ENCODE results near the gene UBE3D.
"Not testable (repeated sequence)": the region's sequence is repeated elsewhere in the genome, so short reads cannot be mapped to it uniquely, and the experiment has no call there.

UBE3D gene

GRCh38 chr6:83051377-83052172, 14.1 kb downstream of the UBE3D start:
- no peak for DNase-seq

- DNase-seq, result no peak
These were observed 18.4 kb downstream of the UBE3D start for GRCh38 chr6:83047065-83047754.

DNA sequence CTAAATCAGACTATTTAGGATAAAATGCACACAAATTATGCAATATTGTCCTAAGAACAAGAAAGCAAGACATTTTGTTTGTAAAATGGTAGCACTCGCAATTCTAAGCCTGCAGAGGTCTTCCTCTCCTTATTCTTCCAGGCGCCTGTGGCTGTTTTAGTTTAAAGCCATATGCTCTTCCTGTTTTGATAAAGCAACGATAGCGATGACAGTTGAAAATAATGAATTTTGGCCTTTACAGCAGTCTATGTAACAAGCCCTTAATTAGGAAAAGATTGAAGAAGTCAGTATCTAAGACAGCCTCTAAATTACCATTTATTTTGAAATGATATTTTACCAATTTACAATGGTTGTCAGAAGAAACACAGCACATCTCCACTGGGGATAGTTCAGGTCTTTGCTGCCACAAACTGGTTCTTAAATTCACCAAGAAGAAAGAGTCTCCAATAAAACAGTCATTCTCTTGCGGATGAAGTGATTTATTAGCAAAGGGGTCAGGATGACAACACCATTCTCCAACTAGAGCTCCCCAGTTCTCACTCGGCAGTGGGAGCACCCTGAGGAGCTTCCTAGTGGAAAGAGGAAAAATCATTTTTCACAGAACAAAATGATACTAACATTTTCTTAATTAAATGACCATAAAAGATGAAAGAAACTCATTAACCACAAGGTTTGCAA, 21.4 kb downstream of the UBE3D start:
- DNase-seq, result no peak

DNA sequence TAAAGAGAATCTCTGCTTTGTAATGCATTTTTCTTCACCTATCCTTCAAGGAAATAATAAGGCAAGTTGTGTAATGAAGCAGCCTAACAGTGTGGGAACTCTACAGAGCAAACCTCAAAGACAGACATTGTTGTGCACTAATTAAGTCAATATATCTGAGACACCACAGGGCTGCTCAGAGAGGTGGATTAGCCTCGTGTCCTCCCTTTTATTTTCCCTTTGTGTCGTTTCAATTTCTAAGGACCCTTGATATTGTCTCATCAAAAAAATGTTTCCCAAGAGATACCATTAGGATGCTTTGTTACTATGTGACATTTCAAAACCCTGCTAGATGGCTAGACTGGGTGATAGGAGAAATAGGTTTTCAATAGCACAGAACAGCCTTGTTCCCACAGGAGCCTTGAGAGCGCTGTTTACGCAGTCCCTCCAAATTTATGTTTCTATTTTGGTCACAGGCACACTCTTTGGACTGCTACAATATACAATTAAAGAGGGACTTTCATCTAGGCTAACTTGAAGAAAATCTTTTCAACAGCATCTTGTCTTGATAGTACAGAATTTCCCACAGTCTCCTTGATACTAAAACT, 23.1 kb downstream of the UBE3D start:
- no peak for DNase-seq

GRCh38 chr6:83038246-83038645, 27.4 kb downstream of the UBE3D start:
- DNase-seq, result no peak

- DNase-seq, result no peak
These were observed 34.0 kb downstream of the UBE3D start for GRCh38 chr6:83031689-83032088.

GRCh38 chr6:83019741-83020140, 45.9 kb downstream of the UBE3D start:
- no peak for DNase-seq

GRCh38 chr6:83011131-83011530, 54.5 kb downstream of the UBE3D start:
- DNase-seq, result not testable (repeated sequence)

DNA sequence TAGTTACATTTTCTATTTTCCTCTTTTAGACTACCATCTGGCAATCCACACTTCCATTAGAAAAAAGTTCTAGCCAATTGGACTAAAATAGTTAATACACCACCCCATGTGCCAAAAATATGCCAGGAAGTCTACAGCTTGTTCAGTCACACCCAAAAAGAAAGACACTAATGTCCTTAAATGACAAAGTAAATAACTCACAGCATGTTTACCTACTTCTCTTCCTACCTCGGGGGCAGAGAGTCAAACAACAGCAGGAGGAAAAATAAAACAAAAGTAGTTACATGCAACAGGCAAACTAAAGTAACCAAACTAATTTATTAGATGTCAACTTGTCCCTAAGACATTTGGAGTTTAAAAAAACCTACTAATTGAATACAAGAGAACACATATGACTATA, 57.0 kb downstream of the UBE3D start:
- DNase-seq, result no peak

DNA sequence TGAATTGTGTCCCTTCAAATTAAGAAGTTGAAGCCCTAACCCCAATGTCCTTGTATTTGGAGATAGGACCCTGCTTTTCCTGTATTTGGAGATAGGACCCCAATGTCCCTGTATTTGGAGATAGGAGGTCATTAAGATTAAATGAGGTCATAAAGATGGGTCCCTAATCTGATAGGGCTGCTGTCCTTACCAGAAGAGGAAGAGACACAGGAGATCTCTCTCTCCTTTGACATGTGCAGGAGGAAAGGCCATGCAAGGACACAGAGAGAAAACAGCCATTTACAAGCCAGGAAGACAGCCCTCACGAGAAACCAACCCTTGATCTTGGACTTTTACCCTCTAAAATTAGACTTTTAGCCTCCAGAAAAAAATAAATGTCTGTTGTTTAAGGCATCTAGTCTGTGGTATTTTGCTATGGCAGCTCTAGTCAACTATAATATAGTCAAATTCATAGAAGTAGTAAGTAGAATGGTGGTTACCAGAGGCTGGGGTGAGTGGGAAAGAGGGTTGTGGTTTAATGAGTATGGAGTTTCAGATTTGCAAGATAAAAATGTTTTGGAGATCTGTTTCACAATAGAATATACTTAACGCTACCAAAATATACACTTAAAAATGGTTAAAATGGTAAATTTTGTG, 59.3 kb downstream of the UBE3D start:
- DNase-seq, result no peak

GRCh38 chr6:82996156-82996555, 69.5 kb downstream of the UBE3D start:
- no peak for DNase-seq

DNA sequence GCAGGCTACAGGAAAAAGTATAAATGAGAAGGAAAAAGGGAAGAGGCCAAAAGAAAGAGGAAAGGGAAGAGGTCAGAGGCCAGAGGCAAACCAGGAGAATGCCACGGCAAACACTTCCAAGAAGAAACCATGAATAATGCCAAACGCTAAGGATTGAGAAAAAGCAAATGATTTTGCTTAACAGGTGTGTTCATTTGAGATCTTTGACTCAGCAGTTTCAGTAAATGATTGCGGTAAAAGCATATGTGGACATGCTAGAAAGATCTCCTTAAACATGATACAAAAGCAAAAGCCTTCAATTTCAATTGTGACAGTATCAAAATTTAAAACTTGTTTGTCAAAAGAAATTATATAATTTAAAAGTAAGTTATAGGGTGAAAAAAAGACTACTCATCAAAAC, 70.6 kb downstream of the UBE3D start:
- DNase-seq, result no peak

- no peak for DNase-seq
These were observed 75.8 kb downstream of the UBE3D start for GRCh38 chr6:82989736-82990290.

- DNase-seq, result no peak
These were observed 76.7 kb downstream of the UBE3D start for GRCh38 chr6:82988930-82989351.

DNA sequence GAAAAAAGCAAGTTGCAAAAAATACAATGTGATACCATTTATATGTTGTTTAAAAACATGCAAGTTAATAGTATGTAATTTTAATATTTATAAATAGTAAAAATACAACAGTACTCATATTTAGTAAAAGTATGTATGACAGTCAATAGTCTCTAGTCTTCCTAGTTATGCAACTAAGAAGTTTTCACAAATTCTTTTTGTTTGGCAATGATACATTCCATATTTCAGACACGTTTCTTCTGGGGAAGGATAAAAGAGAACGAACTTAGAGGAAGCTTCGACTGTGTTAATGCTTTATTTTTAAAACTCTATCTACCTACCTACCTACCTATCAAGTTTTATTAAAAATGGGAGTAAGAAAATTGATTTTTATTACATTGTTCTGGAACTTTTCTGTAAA, 77.7 kb downstream of the UBE3D start:
- DNase-seq, result no peak

GRCh38 chr6:82987416-82987815, 78.2 kb downstream of the UBE3D start:
- no peak for DNase-seq

GRCh38 chr6:82984720-82985119, 80.9 kb downstream of the UBE3D start:
- DNase-seq, result no peak

- DNase-seq, result no peak
These were observed 85.6 kb downstream of the UBE3D start for GRCh38 chr6:82980086-82980485.

DNA sequence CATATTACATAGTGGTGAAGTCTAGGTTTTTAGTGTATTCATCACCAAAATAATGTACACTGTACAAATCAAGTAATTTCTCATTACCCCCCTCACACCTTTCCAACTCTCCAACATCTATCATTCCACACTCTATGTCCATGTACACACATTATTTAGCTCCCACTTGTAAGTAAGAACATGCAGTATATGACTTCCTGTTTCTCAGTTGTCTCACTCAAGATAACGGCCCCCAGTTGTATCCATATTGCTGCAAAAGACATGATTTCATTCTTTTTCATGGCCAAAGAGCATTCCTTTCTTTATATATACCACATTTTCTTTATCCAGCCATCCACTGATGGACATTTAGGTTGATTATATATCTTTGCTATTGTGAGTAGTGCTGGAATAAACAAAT, 86.0 kb downstream of the UBE3D start:
- DNase-seq, result no peak

DNA sequence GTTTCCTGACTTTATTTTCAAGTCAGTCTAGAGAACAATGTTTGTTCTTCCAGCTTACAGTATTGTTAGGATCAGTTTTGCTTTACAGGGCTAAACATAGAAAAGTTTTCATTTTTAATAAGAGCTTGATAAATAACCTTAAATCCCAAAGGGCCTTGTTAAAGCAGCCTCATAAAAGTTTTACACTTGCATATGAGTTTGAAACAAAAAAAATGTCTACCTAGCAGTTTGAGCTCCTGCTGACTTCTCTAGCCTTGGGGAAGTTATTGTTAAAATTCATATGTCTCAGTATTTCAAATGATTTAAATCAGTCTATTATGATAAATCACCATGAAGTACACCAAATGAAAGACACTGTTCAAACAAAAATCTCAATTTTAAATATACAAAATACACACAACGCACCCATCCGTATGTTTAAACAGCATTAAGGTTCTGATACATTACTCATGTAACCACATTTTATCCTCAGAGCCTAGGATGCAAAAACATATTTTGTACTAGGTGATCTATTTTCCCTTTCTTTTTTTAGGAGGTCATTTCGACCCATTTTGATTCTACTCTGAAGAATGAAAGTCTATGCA, 87.2 kb downstream of the UBE3D start:
- no peak for DNase-seq

GRCh38 chr6:82976179-82976578, 89.5 kb downstream of the UBE3D start:
- DNase-seq, result no peak

- no peak for DNase-seq
These were observed 93.7 kb downstream of the UBE3D start for GRCh38 chr6:82971877-82972460.

Measured in NCI-H446 treated with DMSO at 0.1 percent for 48 hours (cell line).